SU-DHL-6 (cell line): ENCODE results near the gene RACGAP1.

ENCODE experiments used
- H2AFZ ChIP-seq: fragments of 200-600 bp; sonication (generic); 2 replicates; pipeline ENCODE4 v1.6.1; 2014; ENCODE audit warnings: low read depth, mild to moderate bottlenecking, moderate library complexity, mixed read lengths, antibody characterized with exemption, low read length; ENCODE audit not compliant: severe bottlenecking
- H3F3A ChIP-seq: fragments of 200-600 bp; shearing (Covaris generic); 2 replicates; pipeline ENCODE4 v1.6.0; 2016; ENCODE audit warnings: antibody characterized with exemption, mild to moderate bottlenecking; ENCODE audit not compliant: insufficient read depth
- H3K27ac ChIP-seq: fragments of 200-600 bp; sonication (generic); 2 replicates; pipeline ENCODE4 v1.5.1; 2016; ENCODE audit warnings: low read depth, mild to moderate bottlenecking, low read length, moderate library complexity, mixed read lengths
- H3K27me3 ChIP-seq: fragments of 200-600 bp; sonication (generic), shearing (Covaris generic); 2 replicates; pipeline ENCODE4 v1.6.0; 2014; ENCODE audit warnings: mild to moderate bottlenecking, low read length
- H3K36me3 ChIP-seq: fragments of 200-600 bp; sonication (generic); 2 replicates; pipeline ENCODE4 v1.6.1; 2014; ENCODE audit warnings: mild to moderate bottlenecking, low read length, mixed read lengths
- H3K4me2 ChIP-seq: fragments of 300-600, 200-600 bp; shearing (Covaris generic), sonication (generic); 2 replicates; pipeline ENCODE4 v1.6.0; 2014; ENCODE audit warnings: low read length, low read depth, mild to moderate bottlenecking; ENCODE audit not compliant: poor library complexity, severe bottlenecking
- H3K4me3 ChIP-seq: fragments of 200-600 bp; sonication (generic); 2 replicates; pipeline ENCODE4 v1.5.1; 2014; ENCODE audit warnings: antibody characterized with exemption, low read length, mild to moderate bottlenecking, mixed read lengths; ENCODE audit not compliant: insufficient read depth, poor library complexity, severe bottlenecking
- H3K79me2 ChIP-seq: fragments of 200-600 bp; sonication (generic); 2 replicates; pipeline ENCODE4 v1.6.1; 2014; ENCODE audit warnings: mild to moderate bottlenecking, low read length, moderate library complexity; ENCODE audit not compliant: insufficient read depth
- H3K9ac ChIP-seq: fragments of 200-600 bp; sonication (generic); 2 replicates; pipeline ENCODE4 v1.7.0; 2014; ENCODE audit warnings: mild to moderate bottlenecking, low read length
- H3K9me2 ChIP-seq: fragments of 200-600 bp; sonication (generic); replicated peaks from 2 replicates; pipeline ENCODE4 v1.6.1; 2014; ENCODE audit warnings: low read length; ENCODE audit not compliant: insufficient read depth
- H3K9me3 ChIP-seq: fragments of 200-600 bp; sonication (generic); 2 replicates; pipeline ENCODE4 v1.6.1; 2014; ENCODE audit warnings: low read length, mixed read lengths; ENCODE audit not compliant: insufficient read depth
- H4K20me1 ChIP-seq: fragments of 200-600 bp; sonication (generic); 2 replicates; pipeline ENCODE4 v1.6.1; 2014; ENCODE audit warnings: low read depth, mild to moderate bottlenecking, antibody characterized with exemption, low read length, moderate library complexity, mixed read lengths
- EZH2phosphoT487 ChIP-seq: fragments of 200-600 bp; sonication (generic), shearing (Covaris generic); conservative IDR thresholded peaks from 2 replicates; pipeline ENCODE4 v1.6.1; 2018; ENCODE audit warnings: mild to moderate bottlenecking, antibody characterized with exemption, low read length, moderate library complexity, mixed read lengths
- TF ChIP-seq, protein P1 (sequence below): fragments of 200-600 bp; sonication (generic); IDR thresholded peaks from one replicate; pipeline ENCODE4 v1.5.1; 2017; ENCODE audit warnings: antibody characterized with exemption, mild to moderate bottlenecking, low read length, moderate library complexity; ENCODE audit not compliant: insufficient read depth, poor library complexity, severe bottlenecking

The RACGAP1 gene

DNA sequence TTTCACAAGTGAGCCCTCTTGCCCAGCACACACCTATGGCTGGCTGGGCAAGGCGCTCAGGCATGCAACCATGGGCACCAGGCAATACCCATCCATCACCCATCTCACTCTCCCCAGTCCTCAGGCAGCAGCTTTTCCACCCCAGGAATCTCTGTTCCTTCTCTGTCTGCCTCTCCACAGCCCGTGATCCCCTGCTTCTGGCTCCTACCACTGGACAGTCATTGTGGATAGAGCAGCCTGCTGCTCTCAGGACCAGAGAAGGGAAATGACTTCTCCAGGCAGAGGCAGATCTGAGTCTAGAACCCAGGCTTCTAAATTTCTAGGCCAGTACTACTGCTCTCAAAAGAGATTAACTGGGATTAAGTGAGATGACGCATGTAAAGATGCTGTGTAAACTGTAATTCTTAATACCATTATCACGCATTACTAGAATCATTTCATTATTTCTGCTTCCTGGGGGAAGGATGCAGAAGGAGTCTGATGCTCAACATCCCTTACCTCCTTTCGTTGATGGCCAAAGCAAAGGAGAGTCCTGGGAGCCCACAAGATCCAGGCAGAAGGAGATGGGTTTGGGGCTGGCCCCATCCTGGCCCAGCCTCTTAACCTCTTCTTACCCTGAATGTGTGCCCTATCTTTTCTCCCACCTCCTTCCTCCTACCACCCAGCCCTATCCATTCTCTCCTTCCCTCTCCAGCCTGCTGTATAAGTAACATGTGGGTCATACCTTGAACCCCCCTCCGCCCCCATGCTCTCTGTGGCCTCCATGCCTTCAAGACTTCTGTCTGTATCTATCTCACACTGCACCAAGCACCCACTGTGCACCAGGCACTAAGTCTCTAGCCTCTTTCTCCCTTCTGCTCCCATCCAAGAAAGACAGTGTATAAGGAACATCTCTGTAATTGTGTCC lies 68.4 kb downstream of the RACGAP1 start:
- H3F3A ChIP-seq, result no peaks in the 10 kb centered on the region
- no peaks in the 10 kb centered on the region for H4K20me1 ChIP-seq
- no peak overlapping the region for H3K4me2 ChIP-seq
- H2AFZ ChIP-seq, result no peak overlapping the region
- H3K9me2 ChIP-seq, result no peaks in the 10 kb centered on the region
- H3K27ac ChIP-seq, result no peak overlapping the region
- no peak for TF ChIP-seq EZH2phosphoT487
- TF ChIP-seq, protein P1, sequence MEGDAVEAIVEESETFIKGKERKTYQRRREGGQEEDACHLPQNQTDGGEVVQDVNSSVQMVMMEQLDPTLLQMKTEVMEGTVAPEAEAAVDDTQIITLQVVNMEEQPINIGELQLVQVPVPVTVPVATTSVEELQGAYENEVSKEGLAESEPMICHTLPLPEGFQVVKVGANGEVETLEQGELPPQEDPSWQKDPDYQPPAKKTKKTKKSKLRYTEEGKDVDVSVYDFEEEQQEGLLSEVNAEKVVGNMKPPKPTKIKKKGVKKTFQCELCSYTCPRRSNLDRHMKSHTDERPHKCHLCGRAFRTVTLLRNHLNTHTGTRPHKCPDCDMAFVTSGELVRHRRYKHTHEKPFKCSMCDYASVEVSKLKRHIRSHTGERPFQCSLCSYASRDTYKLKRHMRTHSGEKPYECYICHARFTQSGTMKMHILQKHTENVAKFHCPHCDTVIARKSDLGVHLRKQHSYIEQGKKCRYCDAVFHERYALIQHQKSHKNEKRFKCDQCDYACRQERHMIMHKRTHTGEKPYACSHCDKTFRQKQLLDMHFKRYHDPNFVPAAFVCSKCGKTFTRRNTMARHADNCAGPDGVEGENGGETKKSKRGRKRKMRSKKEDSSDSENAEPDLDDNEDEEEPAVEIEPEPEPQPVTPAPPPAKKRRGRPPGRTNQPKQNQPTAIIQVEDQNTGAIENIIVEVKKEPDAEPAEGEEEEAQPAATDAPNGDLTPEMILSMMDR, result no peak
- H3K79me2 ChIP-seq, result no peaks in the 10 kb centered on the region
- H3K27me3 ChIP-seq, result no peaks in the 10 kb centered on the region
- no peaks in the 10 kb centered on the region for H3K9me3 ChIP-seq
- H3K9ac ChIP-seq, result no peak overlapping the region
- H3K36me3 ChIP-seq, result no peaks in the 10 kb centered on the region
- no peak overlapping the region for H3K4me3 ChIP-seq

DNA sequence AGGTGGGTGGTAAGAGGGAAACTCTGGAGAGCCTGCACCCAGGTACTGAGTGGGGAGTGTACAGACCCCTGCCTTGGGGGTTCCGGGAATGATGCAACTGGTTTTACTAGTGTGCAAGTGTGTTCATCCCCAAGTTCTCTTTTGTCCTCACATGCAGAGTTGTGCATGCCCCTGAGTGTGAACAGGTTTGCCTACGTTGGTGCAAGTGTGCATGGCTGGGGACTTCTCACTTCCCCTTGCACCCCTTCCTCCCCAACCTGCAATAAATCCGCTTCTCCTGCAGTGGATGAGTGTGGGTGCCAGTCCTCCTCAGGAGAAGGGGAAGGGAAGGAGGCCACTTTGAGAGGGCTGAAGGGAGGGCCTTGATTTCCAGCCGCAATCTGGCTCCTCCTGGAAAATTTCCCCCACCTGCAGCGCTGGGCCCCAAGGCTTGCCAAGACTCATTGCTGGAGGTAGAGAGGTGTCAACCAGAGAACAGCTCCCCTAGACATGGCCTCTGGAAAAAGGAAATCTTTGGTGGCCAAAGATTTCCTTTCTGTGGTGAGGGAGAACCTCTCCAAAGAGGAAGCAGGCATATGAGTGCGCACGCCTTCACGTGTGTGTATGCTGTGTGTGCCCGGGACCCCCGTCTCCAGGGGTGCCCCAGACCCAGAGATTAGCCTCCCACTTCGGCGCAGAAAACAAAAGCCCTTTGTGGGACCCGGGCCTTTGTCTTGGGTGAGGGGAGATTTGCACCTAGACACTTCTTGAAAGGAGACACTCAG lies 69.2 kb downstream of the RACGAP1 start:
- H3K9ac ChIP-seq, result no peak overlapping the region
- H3K27ac ChIP-seq, result no peak overlapping the region

DNA sequence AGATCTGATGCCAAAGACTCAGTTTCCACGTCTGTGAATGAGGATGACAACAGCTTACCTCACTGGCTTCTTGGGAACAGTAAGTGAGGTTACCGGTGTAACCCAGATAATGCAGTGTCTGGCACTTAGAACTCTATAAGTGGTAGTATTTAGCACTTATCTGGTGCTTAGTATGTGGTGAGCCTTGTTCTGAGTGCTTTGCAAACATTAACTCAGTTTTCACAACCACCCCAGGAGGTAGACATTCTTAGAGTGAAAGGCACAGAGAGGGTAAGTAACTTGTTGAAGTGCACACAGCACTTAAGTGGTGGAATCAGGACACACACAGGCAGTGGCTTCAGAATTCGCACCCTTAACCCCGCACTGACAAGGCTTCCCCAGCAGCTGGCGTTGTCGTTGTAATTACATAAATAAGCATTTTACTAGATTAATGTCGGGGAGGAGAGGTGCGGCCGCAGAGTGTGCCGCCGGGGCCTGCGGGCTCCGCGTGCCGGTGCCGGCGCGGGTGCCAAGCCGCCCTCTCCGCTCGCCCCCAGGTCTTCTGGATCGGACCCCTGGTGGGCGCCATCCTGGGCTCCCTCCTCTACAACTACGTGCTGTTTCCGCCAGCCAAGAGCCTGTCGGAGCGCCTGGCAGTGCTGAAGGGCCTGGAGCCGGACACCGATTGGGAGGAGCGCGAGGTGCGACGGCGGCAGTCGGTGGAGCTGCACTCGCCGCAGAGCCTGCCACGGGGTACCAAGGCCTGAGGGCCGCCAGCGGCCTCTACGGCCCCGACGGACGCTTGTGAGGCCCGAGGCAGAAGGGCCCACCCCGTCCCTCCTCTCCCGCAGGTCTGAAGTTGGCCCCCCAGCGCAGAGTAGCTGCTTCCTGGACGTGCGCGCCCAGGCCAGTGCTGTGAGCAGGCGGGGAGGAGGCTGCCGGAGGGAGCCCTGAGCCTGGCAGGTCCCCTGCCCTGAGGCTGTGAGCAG lies 70.1 kb downstream of the RACGAP1 start:
- Histone ChIP-seq H3K9me3 (no peaks in the 10 kb centered on the region), H2AFZ (no peak overlapping the region), H3K4me3 (no peak overlapping the region), H4K20me1 (no peaks in the 10 kb centered on the region), H3K9ac (no peak overlapping the region), H3K27ac (no peak overlapping the region), H3K79me2 (no peaks in the 10 kb centered on the region), H3K9me2 (no peaks in the 10 kb centered on the region), H3K36me3 (no peaks in the 10 kb centered on the region), H3K4me2 (no peak overlapping the region), H3K27me3 (no peaks in the 10 kb centered on the region), H3F3A (no peaks in the 10 kb centered on the region)
- TF ChIP-seq EZH2phosphoT487, result no peak
- TF ChIP-seq, protein P1, result no peak

More for the DNA sequence above, 69.2 kb downstream of the RACGAP1 start:
- Histone ChIP-seq H2AFZ (no peak overlapping the region), H3K9me2 (no peaks in the 10 kb centered on the region), H4K20me1 (no peaks in the 10 kb centered on the region), H3K4me3 (no peak overlapping the region), H3K4me2 (no peak overlapping the region), H3K36me3 (no peaks in the 10 kb centered on the region), H3K9me3 (no peaks in the 10 kb centered on the region), H3F3A (no peaks in the 10 kb centered on the region), H3K79me2 (no peaks in the 10 kb centered on the region), H3K27me3 (no peaks in the 10 kb centered on the region)
- no peak for TF ChIP-seq EZH2phosphoT487
- TF ChIP-seq, protein P1, result no peak
